ENCODE results near the gene ALK. TPM values are rescaled to one million over a fixed set of nuclear protein-coding genes. Genes with fewer than 3 reads are reported as not detected.

The ALK gene
- total RNA-seq, 1 experiment from 2014 or later = not detected

DNA sequence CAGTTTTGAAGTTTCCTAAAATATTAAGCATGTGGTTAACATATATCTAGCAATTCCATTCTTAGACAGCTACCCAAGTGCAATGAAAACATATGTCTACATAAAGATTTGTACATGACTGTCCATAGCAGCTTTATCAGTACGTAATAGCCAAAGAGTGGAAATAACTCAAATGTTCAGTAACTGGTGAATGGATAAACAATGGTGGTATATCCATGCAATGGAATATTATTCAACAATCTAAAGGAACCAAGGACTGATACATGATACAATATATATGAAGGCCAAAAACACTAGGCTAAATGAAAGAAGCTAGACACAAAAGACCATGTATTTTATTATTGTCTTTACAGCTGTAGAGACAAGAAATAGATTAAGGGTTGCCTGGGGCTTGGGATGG is 361.4 kb downstream of the ALK start:
- no peak overlapping the region for H2BK120ac ChIP-seq (ENCODE audit: low read depth, low read length, poor library complexity, severe bottlenecking)
- Mint-ChIP-seq H3K27me3 (ENCODE audit: low read depth) (no peaks in the 10 kb centered on the region; the same call in 1 of the 2 replicates), H3K9me3 (no peaks in the 10 kb centered on the region; a peak in 1 of 5 replicates), H3K4me1 (peaks cover 3 to 5% of the 10 kb centered on the region in 2 experiments), H3K36me3 (ENCODE audit: insufficient read depth in 1 of 3, low read depth in 3 of 3) (no peaks in the 10 kb centered on the region; a peak in 1 of 7 replicates), H3K27ac (no peak overlapping the region), H3K4me3 (no peak overlapping the region)
- H4K20me1 ChIP-seq (ENCODE audit: control insufficient read depth, insufficient read depth, insufficient read length) = no peaks in the 10 kb centered on the region
- H3K23me2 ChIP-seq (ENCODE audit: insufficient read length, low read depth, low read length, poor library complexity, severe bottlenecking) = no peaks in the 10 kb centered on the region
- H3K14ac ChIP-seq (ENCODE audit: insufficient read depth, low read length) = no peak overlapping the region
- WGBS (ENCODE audit: extremely low coverage, insufficient read length, low lambda C conversion rate) = no CpG with 5 or more reads among the region's 1 CpG
- H3K56ac ChIP-seq (ENCODE audit: insufficient read length, low read depth, low read length) = no peak overlapping the region
- no peak overlapping the region for H3K23ac ChIP-seq (ENCODE audit: insufficient read length, low read depth, low read length)
- no peak overlapping the region for H3K27ac ChIP-seq (ENCODE audit: insufficient read length, low read depth, low read length)
- no peak overlapping the region for H2AK5ac ChIP-seq (ENCODE audit: insufficient read length, low read length)
- no peaks in the 10 kb centered on the region for H3K9me3 ChIP-seq (ENCODE audit: control insufficient read depth, low read depth, low read length)
- no peak overlapping the region for H3K4ac ChIP-seq (ENCODE audit: low read depth, low read length)
- no peaks in the 10 kb centered on the region for H3K79me1 ChIP-seq (ENCODE audit: insufficient read depth, low read depth, low read length, poor library complexity, severe bottlenecking)
- no peak overlapping the region for H4K8ac ChIP-seq (replicated peaks; ENCODE audit: insufficient read length, low read depth, low read length)
- no peaks in the 10 kb centered on the region for H3K4me1 ChIP-seq (ENCODE audit: insufficient read depth, low read length)
- H3K79me2 ChIP-seq (ENCODE audit: insufficient read depth, low read length) = no peaks in the 10 kb centered on the region
- no peak overlapping the region for H2BK5ac ChIP-seq (ENCODE audit: insufficient read length, low read length)
- no peak overlapping the region for H3K4me2 ChIP-seq (ENCODE audit: insufficient read depth, insufficient read length, low read length)
- no peak overlapping the region for H2AFZ ChIP-seq (ENCODE audit: low read length)
- H2BK15ac ChIP-seq (ENCODE audit: low read depth, low read length) = no peak overlapping the region
- H2BK20ac ChIP-seq (ENCODE audit: low read depth, low read length, poor library complexity, severe bottlenecking) = no peak overlapping the region
- H2BK12ac ChIP-seq (ENCODE audit: insufficient read length, low read depth, low read length) = no peak overlapping the region
- H3K27me3 ChIP-seq (ENCODE audit: insufficient read depth, low read length) = no peaks in the 10 kb centered on the region
- H4K5ac ChIP-seq (ENCODE audit: insufficient read length, low read depth, low read length) = no peak overlapping the region
- H4K91ac ChIP-seq (ENCODE audit: insufficient read length, low read depth, low read length) = no peak overlapping the region
- no peak overlapping the region for H3K18ac ChIP-seq (ENCODE audit: insufficient read length, low read depth, low read length)
- TF ChIP-seq, protein P1, sequence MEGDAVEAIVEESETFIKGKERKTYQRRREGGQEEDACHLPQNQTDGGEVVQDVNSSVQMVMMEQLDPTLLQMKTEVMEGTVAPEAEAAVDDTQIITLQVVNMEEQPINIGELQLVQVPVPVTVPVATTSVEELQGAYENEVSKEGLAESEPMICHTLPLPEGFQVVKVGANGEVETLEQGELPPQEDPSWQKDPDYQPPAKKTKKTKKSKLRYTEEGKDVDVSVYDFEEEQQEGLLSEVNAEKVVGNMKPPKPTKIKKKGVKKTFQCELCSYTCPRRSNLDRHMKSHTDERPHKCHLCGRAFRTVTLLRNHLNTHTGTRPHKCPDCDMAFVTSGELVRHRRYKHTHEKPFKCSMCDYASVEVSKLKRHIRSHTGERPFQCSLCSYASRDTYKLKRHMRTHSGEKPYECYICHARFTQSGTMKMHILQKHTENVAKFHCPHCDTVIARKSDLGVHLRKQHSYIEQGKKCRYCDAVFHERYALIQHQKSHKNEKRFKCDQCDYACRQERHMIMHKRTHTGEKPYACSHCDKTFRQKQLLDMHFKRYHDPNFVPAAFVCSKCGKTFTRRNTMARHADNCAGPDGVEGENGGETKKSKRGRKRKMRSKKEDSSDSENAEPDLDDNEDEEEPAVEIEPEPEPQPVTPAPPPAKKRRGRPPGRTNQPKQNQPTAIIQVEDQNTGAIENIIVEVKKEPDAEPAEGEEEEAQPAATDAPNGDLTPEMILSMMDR (conservative IDR thresholded peaks at IDR 0.05) = no peak
- no peak overlapping the region for H3K9ac ChIP-seq (ENCODE audit: extremely low read depth, insufficient read length, low read length)
- no peak for DNase-seq
- no peak overlapping the region for H3T11ph ChIP-seq (ENCODE audit: low read length)
